CD14-positive monocyte (primary cell): ENCODE measurements around the gene PFAS. TPM values are rescaled to one million over a fixed set of nuclear protein-coding genes. Genes with fewer than 3 reads are reported as not detected.

Experiments used
- DNase-seq, 3 donors: peaks; one replicate each; pipeline ENCODE4 v3.0.0-alpha.2; 2011 to 2022
- H2AFZ ChIP-seq: 2 replicates; pipeline ENCODE4 v1.6.0; 2012; ENCODE audit warnings: mild to moderate bottlenecking, low read depth, low read length, inconsistent platforms; ENCODE audit not compliant: insufficient read depth, poor library complexity, severe bottlenecking
- H3K27ac ChIP-seq, 2 donors: 1 replicate in 1 of 2; 2 replicates in 1 of 2; pipeline ENCODE4 v1.5.1; 2012 to 2013; ENCODE audit warnings: low read length in 2 of 2, control low read depth in 1 of 2, inconsistent platforms in 1 of 2, low read depth in 1 of 2, mild to moderate bottlenecking in 1 of 2
- H3K27me3 ChIP-seq, 2 donors: one replicate each; pipeline versions ENCODE4 v1.6.0 to v1.6.1; 2011 to 2013; ENCODE audit warnings: low read length in 2 of 2; ENCODE audit not compliant: control insufficient read depth in 2 of 2, insufficient read depth in 2 of 2
- H3K36me3 ChIP-seq, 2 donors: replicated peaks in 1 of 2; 1 replicate in 1 of 2; 2 replicates in 1 of 2; pipeline versions ENCODE4 v1.5.1 to v1.6.1; 2012 to 2013; ENCODE audit warnings: low read length in 2 of 2, control low read depth in 1 of 2, inconsistent platforms in 1 of 2, mild to moderate bottlenecking in 1 of 2; ENCODE audit not compliant: insufficient read depth in 2 of 2, control insufficient read depth in 1 of 2
- H3K4me1 ChIP-seq, 2 donors: 1 replicate in 1 of 2; 2 replicates in 1 of 2; pipeline versions ENCODE4 v1.5.1 to v1.6.1; 2012 to 2013; ENCODE audit warnings: low read length in 2 of 2, control low read depth in 1 of 2, inconsistent platforms in 1 of 2, mild to moderate bottlenecking in 1 of 2, moderate library complexity in 1 of 2; ENCODE audit not compliant: insufficient read depth in 2 of 2, control insufficient read depth in 1 of 2
- H3K4me2 ChIP-seq: replicated peaks from 2 replicates; pipeline ENCODE3; 2012; ENCODE audit warnings: low read length, moderate library complexity, mild to moderate bottlenecking; ENCODE audit not compliant: poor library complexity, severe bottlenecking; ENCODE audit errors: extremely low read depth
- H3K4me3 ChIP-seq, 3 experiments: fragments of 200-600 bp in 1 of 3; sonication (generic) in 1 of 3; replicated peaks in 1 of 3; 1 replicate in 2 of 3; 2 replicates in 1 of 3; pipeline ENCODE4 v1.5.1; 2011 to 2013; ENCODE audit warnings: low read length in 3 of 3, mild to moderate bottlenecking in 3 of 3, control low read depth in 2 of 3, low read depth in 2 of 3, inconsistent platforms in 1 of 3, moderate library complexity in 1 of 3
- H3K79me2 ChIP-seq: 2 replicates; pipeline ENCODE4 v1.6.0; 2012; ENCODE audit warnings: mild to moderate bottlenecking, control low read depth, inconsistent platforms, low read length, moderate library complexity; ENCODE audit not compliant: insufficient read depth
- H3K9ac ChIP-seq: 2 replicates; pipeline ENCODE4 v1.6.0; 2017; ENCODE audit warnings: low read length, mild to moderate bottlenecking; ENCODE audit not compliant: insufficient read depth, poor library complexity, severe bottlenecking
- H3K9me3 ChIP-seq, 2 donors: replicated peaks in 1 of 2; 1 replicate in 1 of 2; 2 replicates in 1 of 2; pipeline versions ENCODE4 v1.5.1 to v1.6.1; 2012 to 2013; ENCODE audit warnings: low read length in 2 of 2, control low read depth in 1 of 2; ENCODE audit not compliant: control insufficient read depth in 1 of 2, insufficient read depth in 1 of 2
- H4K20me1 ChIP-seq: 2 replicates; pipeline ENCODE4 v1.6.0; 2012; ENCODE audit warnings: mild to moderate bottlenecking, low read length, control low read depth, moderate library complexity; ENCODE audit not compliant: insufficient read depth
- H3K27ac Mint-ChIP-seq, 7 donors: one replicate each; pipeline ENCODE4 v1.8.0; 2020; ENCODE audit warnings: mild to moderate bottlenecking in 7 of 7, mixed read lengths in 7 of 7, moderate library complexity in 6 of 7, inconsistent platforms in 2 of 7
- H3K27me3 Mint-ChIP-seq, 3 donors: one replicate each; pipeline ENCODE4 v1.8.0; 2021 to 2022; ENCODE audit warnings: low read depth in 3 of 3, mild to moderate bottlenecking in 3 of 3, mixed read lengths in 3 of 3, moderate library complexity in 3 of 3, inconsistent platforms in 1 of 3
- H3K36me3 Mint-ChIP-seq, 2 donors: one replicate each; pipeline ENCODE4 v1.8.0; 2020; ENCODE audit warnings: mixed read lengths in 2 of 2, inconsistent platforms in 1 of 2, mild to moderate bottlenecking in 1 of 2
- H3K4me1 Mint-ChIP-seq: one replicate; pipeline ENCODE4 v1.8.0; 2020; ENCODE audit warnings: mild to moderate bottlenecking, mixed read lengths
- H3K4me3 Mint-ChIP-seq, 2 donors: one replicate each; pipeline ENCODE4 v1.8.0; 2020; ENCODE audit warnings: mild to moderate bottlenecking in 2 of 2, mixed read lengths in 2 of 2, moderate library complexity in 1 of 2
- H3K9me3 Mint-ChIP-seq, 7 donors: one replicate each; pipeline ENCODE4 v1.8.0; 2020 to 2022; ENCODE audit warnings: mixed read lengths in 7 of 7, mild to moderate bottlenecking in 6 of 7, moderate library complexity in 6 of 7, inconsistent platforms in 2 of 7
- CTCF ChIP-seq: fragments of 200-600 bp; IDR thresholded peaks from one replicate; pipeline ENCODE4 v1.8.0; 2022; ENCODE audit warnings: antibody characterized with exemption, mild to moderate bottlenecking
- WGBS: methylation state at CpG from one replicate; pipeline ENCODE4 v1.1.5; 2013; ENCODE audit warnings: missing lambda C conversion rate; ENCODE audit not compliant: insufficient coverage; 5-methylcytosine and 5-hydroxymethylcytosine counted together
- intact Hi-C, 2 donors: fragments of 100-400 bp; cut with micrococcal nuclease; formaldehyde crosslinking; loops; one replicate each; pipeline versions ENCODE4 v1.15.0 to v1.15.1; 2023
- polyA plus RNA-seq, 3 donors: library from polyadenylated mRNA; depleted of rRNA in 1 of 3; unstranded in 2 of 3; stranded (reverse) in 1 of 3; fragments of 300-500 nt in 2 of 3; fragments of >200 nt in 1 of 3; fragmentation: Illumina TruSeq in 2 of 3; gene quantifications; 1 replicate in 2 of 3; 2 replicates in 1 of 3; pipeline ENCODE4 v1.2.3, GENCODE V29; 2012 to 2021

PFAS gene
- polyA plus RNA-seq, 3 donors, result 4.1 to 12.8 (median 4.4) TPM

GRCh38 chr17:8235676-8236075, 13.4 kb upstream of the PFAS start:
- H3K4me2 ChIP-seq, result no peak overlapping the region
- Mint-ChIP-seq H3K4me3 (no peak overlapping the region), H3K27ac (no peak overlapping the region), H3K27me3 (peaks cover 0 to 3% (median 0%) of the 10 kb centered on the region in 3 donors), H3K4me1 (peaks cover 13% of the 10 kb centered on the region), H3K36me3 (peaks cover 77 to 89% of the 10 kb centered on the region in 2 donors), H3K9me3 (peaks cover 0 to 2% (median 0%) of the 10 kb centered on the region in 7 donors)
- H3K36me3 ChIP-seq, result peaks cover 66 to 95% of the 10 kb centered on the region in 2 donors
- no peak for DNase-seq
- H3K27ac ChIP-seq, result no peak overlapping the region
- TF ChIP-seq CTCF, result no peak
- no peaks in the 10 kb centered on the region for H4K20me1 ChIP-seq
- H3K4me1 ChIP-seq, result peaks cover 8 to 10% of the 10 kb centered on the region in 2 donors
- H3K9ac ChIP-seq, result no peak overlapping the region
- no peak overlapping the region for H2AFZ ChIP-seq
- intact Hi-C loops, result no loop called here
- no peak overlapping the region for H3K4me3 ChIP-seq
- H3K27me3 ChIP-seq, result no peaks in the 10 kb centered on the region
- H3K9me3 ChIP-seq, result no peaks in the 10 kb centered on the region
- no peaks in the 10 kb centered on the region for H3K79me2 ChIP-seq
- 100% methylated on average over 6 of the region's 7 CpGs for WGBS

GRCh38 chr17:8237175-8237574, 11.9 kb upstream of the PFAS start:
- Histone ChIP-seq H4K20me1 (no peaks in the 10 kb centered on the region), H3K27ac (no peak overlapping the region), H3K36me3 (peaks cover 53 to 90% of the 10 kb centered on the region in 2 donors), H3K4me1 (peaks cover 8 to 10% of the 10 kb centered on the region in 2 donors), H3K79me2 (no peaks in the 10 kb centered on the region), H3K27me3 (no peaks in the 10 kb centered on the region), H2AFZ (no peak overlapping the region), H3K9ac (no peak overlapping the region), H3K9me3 (no peaks in the 10 kb centered on the region), H3K4me3 (no peak overlapping the region), H3K4me2 (no peak overlapping the region)
- H3K9me3 Mint-ChIP-seq, result peaks cover 0 to 2% (median 0%) of the 10 kb centered on the region in 7 donors
- H3K4me3 Mint-ChIP-seq, result no peak overlapping the region
- intact Hi-C loops, result no loop called here
- no peak overlapping the region for H3K27ac Mint-ChIP-seq
- H3K4me1 Mint-ChIP-seq, result peaks cover 13% of the 10 kb centered on the region
- DNase-seq, result no peak
- peaks cover 67 to 84% of the 10 kb centered on the region in 2 donors for H3K36me3 Mint-ChIP-seq
- no peak for TF ChIP-seq CTCF
- WGBS, result 100% methylated on average over 5 of the region's 7 CpGs
- H3K27me3 Mint-ChIP-seq, result peaks cover 0 to 3% (median 0%) of the 10 kb centered on the region in 3 donors
